Peyer's patch (tissue), 4 donors: ENCODE results near the gene PPAT.
"Not testable (repeated sequence)": the region's sequence is repeated elsewhere in the genome, so short reads cannot be mapped to it uniquely, and the experiment has no call there.

Source experiments
- CTCF ChIP-seq, 6 experiments: fragments of 450-650 bp in 4 of 6; fragments of 200-600 bp in 2 of 6; sonication (generic) in 1 of 6; IDR thresholded peaks; one replicate each; pipeline ENCODE4 v1.5.1; 2017 to 2019; ENCODE audit warnings: antibody characterized with exemption in 6 of 6, mild to moderate bottlenecking in 3 of 6, moderate library complexity in 1 of 6
- POLR2A ChIP-seq, 2 donors: fragments of 450-650 bp; IDR thresholded peaks; one replicate each; pipeline ENCODE4 v1.5.1; 2017; ENCODE audit warnings: antibody characterized with exemption in 2 of 2, mild to moderate bottlenecking in 2 of 2, moderate library complexity in 2 of 2

GRCh38 chr4:56466296-56466761 lies 30.9 kb upstream of the PPAT start:
- not testable (repeated sequence) for TF ChIP-seq CTCF (IDR thresholded peaks at IDR 0.05)
- peak; percentile 72 to 76 for TF ChIP-seq POLR2A (IDR thresholded peaks at IDR 0.05)
